ENCODE measurements around the gene COL25A1.

The COL25A1 gene

DNA sequence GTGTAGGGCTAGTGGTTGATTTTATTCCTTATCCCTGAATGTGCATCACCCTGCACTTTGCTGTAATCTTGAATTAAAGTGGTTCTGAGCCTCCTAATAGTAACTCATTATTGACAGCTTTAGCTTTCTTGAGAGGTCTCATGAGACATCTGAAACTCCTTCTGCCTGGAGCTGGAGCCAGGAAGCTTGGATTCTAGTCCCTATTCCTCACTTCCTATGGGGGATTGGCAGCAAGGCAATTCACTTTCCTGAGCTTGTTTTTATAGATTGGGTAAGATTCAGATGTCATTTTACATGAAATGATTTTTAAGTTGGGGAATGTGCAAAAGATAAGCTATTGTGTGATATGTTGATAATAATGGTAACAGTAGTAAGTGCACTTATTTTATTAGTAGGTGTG lies 522.5 kb downstream of the COL25A1 start:
- no peak overlapping the region for H3K4me3 ChIP-seq (ENCODE audit: low read length)
- H3K79me2 ChIP-seq (ENCODE audit: low read length): no peaks in the 10 kb centered on the region
- H3K27ac ChIP-seq (ENCODE audit: low read length): no peak overlapping the region
- no peaks in the 10 kb centered on the region for H3K36me3 ChIP-seq (replicated peaks; ENCODE audit: low read depth, low read length)
- H4K20me1 ChIP-seq (ENCODE audit: insufficient read depth, low read length): no peaks in the 10 kb centered on the region
- H3K4me1 ChIP-seq (ENCODE audit: low read length): peaks cover 7% of the 10 kb centered on the region; the same call in 1 of the 2 replicates
- no peak for TF ChIP-seq EZH2phosphoT487 (IDR thresholded peaks at IDR 0.05; ENCODE audit: low read depth)
- TF ChIP-seq, protein P1, sequence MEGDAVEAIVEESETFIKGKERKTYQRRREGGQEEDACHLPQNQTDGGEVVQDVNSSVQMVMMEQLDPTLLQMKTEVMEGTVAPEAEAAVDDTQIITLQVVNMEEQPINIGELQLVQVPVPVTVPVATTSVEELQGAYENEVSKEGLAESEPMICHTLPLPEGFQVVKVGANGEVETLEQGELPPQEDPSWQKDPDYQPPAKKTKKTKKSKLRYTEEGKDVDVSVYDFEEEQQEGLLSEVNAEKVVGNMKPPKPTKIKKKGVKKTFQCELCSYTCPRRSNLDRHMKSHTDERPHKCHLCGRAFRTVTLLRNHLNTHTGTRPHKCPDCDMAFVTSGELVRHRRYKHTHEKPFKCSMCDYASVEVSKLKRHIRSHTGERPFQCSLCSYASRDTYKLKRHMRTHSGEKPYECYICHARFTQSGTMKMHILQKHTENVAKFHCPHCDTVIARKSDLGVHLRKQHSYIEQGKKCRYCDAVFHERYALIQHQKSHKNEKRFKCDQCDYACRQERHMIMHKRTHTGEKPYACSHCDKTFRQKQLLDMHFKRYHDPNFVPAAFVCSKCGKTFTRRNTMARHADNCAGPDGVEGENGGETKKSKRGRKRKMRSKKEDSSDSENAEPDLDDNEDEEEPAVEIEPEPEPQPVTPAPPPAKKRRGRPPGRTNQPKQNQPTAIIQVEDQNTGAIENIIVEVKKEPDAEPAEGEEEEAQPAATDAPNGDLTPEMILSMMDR (IDR thresholded peaks at IDR 0.05; ENCODE audit: low read depth, low read length): no peak
- H3K27me3 ChIP-seq (ENCODE audit: low read depth, low read length): no peaks in the 10 kb centered on the region
- no peak overlapping the region for H3K9ac ChIP-seq (ENCODE audit: low read length)
- no peak overlapping the region for H2AFZ ChIP-seq (ENCODE audit: low read depth, low read length)
- no peaks in the 10 kb centered on the region for H3K9me3 ChIP-seq (ENCODE audit: insufficient read depth, low read length)
- H3K4me2 ChIP-seq (ENCODE audit: low read length): no peak overlapping the region

DNA sequence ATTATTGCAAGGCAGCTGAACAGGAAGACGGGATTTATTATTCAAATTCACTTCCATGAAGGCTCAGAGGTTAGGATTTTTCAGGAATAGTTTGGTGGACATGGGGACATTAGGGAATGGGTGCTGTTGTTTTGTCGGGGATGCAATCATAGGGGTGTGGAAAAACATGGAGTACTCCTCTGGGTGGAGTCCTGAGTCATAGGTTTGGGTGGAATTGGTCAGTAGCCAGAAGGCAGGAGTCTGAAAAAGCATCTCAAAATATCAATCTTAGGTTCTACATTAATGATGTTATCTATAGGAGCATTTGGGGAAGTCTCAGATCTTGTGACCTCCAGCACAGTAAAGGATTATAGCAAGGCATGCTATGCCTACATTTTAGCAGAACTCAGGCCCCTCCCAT lies 525.1 kb downstream of the COL25A1 start:
- Histone ChIP-seq H3K4me1 (ENCODE audit: low read length) (peaks cover 7% of the 10 kb centered on the region; the same call in 1 of the 2 replicates), H3K9me3 (ENCODE audit: insufficient read depth, low read length) (no peaks in the 10 kb centered on the region), H3K36me3 (replicated peaks; ENCODE audit: low read depth, low read length) (no peaks in the 10 kb centered on the region), H4K20me1 (ENCODE audit: insufficient read depth, low read length) (no peaks in the 10 kb centered on the region), H3K27ac (ENCODE audit: low read length) (no peak overlapping the region), H3K4me3 (ENCODE audit: low read length) (no peak overlapping the region), H3K4me2 (ENCODE audit: low read length) (no peak overlapping the region), H3K9ac (ENCODE audit: low read length) (no peak overlapping the region), H2AFZ (ENCODE audit: low read depth, low read length) (no peak overlapping the region), H3K27me3 (ENCODE audit: low read depth, low read length) (no peaks in the 10 kb centered on the region), H3K79me2 (ENCODE audit: low read length) (no peaks in the 10 kb centered on the region)
- TF ChIP-seq, protein P1 (IDR thresholded peaks at IDR 0.05; ENCODE audit: low read depth, low read length): no peak
- TF ChIP-seq EZH2phosphoT487 (IDR thresholded peaks at IDR 0.05; ENCODE audit: low read depth): no peak

DNA sequence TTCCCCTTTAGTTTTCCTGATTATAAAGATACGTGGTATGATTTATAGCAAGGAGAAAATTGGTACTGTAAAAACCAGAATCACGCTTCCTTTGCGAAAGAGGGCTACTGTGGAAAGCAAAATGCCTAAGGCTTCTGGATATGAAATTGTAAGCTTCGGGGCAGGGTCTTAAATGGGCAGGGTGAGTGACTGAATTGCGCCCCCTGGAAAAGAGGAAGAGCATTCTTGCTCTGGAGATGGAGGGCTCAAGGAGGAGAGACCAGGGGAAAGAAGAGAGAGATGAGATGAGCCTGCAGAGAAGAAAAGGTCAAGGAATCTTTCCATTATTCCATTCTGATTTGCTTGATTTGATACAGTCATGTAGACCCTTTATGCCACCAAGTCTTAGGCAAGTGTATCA lies 526.5 kb downstream of the COL25A1 start:
- TF ChIP-seq EZH2phosphoT487 (IDR thresholded peaks at IDR 0.05; ENCODE audit: low read depth): no peak
- TF ChIP-seq, protein P1 (IDR thresholded peaks at IDR 0.05; ENCODE audit: low read depth, low read length): no peak
- Histone ChIP-seq H3K4me2 (ENCODE audit: low read length) (no peak overlapping the region), H2AFZ (ENCODE audit: low read depth, low read length) (no peak overlapping the region), H3K79me2 (ENCODE audit: low read length) (no peaks in the 10 kb centered on the region), H3K27me3 (ENCODE audit: low read depth, low read length) (no peaks in the 10 kb centered on the region), H3K27ac (ENCODE audit: low read length) (no peak overlapping the region), H3K4me3 (ENCODE audit: low read length) (no peak overlapping the region), H3K36me3 (replicated peaks; ENCODE audit: low read depth, low read length) (no peaks in the 10 kb centered on the region), H3K4me1 (ENCODE audit: low read length) (peaks cover 7% of the 10 kb centered on the region; the same call in 1 of the 2 replicates), H3K9me3 (ENCODE audit: insufficient read depth, low read length) (no peaks in the 10 kb centered on the region), H3K9ac (ENCODE audit: low read length) (no peak overlapping the region), H4K20me1 (ENCODE audit: insufficient read depth, low read length) (no peaks in the 10 kb centered on the region)

DNA sequence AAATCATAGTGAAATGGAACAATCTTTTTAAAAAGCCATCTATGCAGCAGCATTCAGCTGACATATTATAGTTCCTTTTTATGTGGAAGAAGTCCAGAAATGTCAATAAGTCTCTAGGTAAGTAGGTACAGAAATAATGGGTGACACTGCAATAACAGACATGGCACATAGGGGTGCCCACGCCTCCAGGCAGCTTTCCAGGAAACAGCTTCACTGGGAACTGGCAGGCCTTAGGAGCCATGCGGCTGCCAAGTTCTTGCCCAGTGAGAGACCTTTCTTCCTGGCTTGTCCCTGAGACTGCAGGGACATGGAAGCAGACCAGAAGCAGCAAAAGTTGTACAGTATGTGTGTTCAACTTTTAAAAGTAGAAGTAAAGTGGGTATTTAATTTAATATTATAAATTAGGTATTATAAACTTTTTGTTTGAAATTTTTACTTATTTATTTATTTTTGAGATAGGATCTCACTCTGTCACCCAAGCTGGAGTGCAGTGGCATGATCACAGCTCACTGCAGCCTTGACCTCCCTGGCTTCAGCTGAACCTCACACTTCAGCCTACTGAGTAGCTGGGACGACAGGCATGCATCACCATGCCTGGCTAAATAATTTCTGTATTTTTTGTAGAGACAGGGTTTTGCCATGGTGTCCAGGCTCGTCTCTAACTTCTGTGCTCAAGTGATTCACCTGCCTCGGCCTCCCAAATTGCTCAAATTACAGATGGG lies 527.5 kb downstream of the COL25A1 start:
- no peak overlapping the region for H3K9ac ChIP-seq (ENCODE audit: low read length)
- peaks cover 7% of the 10 kb centered on the region; the same call in 1 of the 2 replicates for H3K4me1 ChIP-seq (ENCODE audit: low read length)
- no peaks in the 10 kb centered on the region for H3K36me3 ChIP-seq (replicated peaks; ENCODE audit: low read depth, low read length)
- H4K20me1 ChIP-seq (ENCODE audit: insufficient read depth, low read length): no peaks in the 10 kb centered on the region
- no peak for TF ChIP-seq EZH2phosphoT487 (IDR thresholded peaks at IDR 0.05; ENCODE audit: low read depth)
- TF ChIP-seq, protein P1 (IDR thresholded peaks at IDR 0.05; ENCODE audit: low read depth, low read length): no peak
- H2AFZ ChIP-seq (ENCODE audit: low read depth, low read length): no peak overlapping the region
- no peaks in the 10 kb centered on the region for H3K27me3 ChIP-seq (ENCODE audit: low read depth, low read length)
- no peak overlapping the region for H3K27ac ChIP-seq (ENCODE audit: low read length)
- H3K4me3 ChIP-seq (ENCODE audit: low read length): no peak overlapping the region
- no peaks in the 10 kb centered on the region for H3K9me3 ChIP-seq (ENCODE audit: insufficient read depth, low read length)
- H3K79me2 ChIP-seq (ENCODE audit: low read length): no peaks in the 10 kb centered on the region
- H3K4me2 ChIP-seq (ENCODE audit: low read length): no peak overlapping the region
